ENCODE data around the gene KIF12. TPM values are rescaled to one million over a fixed set of nuclear protein-coding genes. Genes with fewer than 3 reads are reported as not detected.

KIF12 gene
- total and polyA plus RNA-seq, 4 donors = 0.47 to 6.7 (median 4.8) TPM

DNA sequence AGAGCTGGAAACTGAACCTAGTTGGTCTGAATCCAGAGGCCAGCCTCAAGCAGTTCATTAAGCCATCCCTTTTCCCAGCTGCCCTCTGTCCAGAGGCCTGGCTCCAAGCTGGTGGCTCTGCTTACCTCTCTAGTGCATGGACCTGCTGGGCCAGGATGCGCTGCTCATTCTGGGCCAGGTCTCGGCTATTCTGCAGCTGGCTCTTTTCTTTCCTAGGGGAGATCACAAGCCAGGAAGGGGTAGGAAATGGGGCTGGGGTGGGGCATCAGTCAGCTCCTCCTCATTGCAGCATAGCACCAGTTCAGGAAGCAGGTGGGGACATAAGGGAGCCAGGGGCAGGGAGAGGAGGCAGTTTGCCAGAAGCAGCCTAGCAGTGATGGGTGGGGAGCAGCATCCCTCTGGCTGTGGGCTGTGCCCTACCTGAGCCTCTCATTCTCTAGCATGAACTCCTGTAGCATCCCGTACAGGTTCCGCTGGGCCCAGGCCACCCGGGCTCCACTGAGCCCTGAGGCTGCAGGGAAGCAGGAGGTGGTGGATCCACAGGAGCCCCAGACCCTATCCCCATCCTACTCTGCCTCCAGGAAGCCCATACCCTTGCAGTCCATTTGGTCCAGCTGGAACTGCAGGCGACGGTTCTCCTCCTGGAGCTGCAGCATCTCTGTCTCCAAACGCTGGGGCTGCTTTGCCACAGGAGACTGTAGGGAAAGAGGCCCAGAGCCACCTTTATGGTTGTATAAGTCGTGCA lies 5.2 kb downstream of the KIF12 start:
- 91 to 94% methylated on average over 9 of the region's 9 CpGs for WGBS, 2 donors
- Histone ChIP-seq H3K4me1 (ENCODE audit: control insufficient read depth in 5 of 5, insufficient read depth in 5 of 5, low read length in 5 of 5) (peaks cover 0 to 9% (median 3%) of the 10 kb centered on the region in 5 donors), H3K4me3 (no peak overlapping the region), H3K36me3 (ENCODE audit: control insufficient read depth in 4 of 4, insufficient read depth in 4 of 4, low read length in 4 of 4) (peaks cover 0 to 4% (median 0%) of the 10 kb centered on the region in 4 donors), H3K27ac (ENCODE audit: low read depth in 1 of 2, low read length in 1 of 2) (no peak overlapping the region), H3K27me3 (ENCODE audit: control insufficient read depth in 3 of 3, insufficient read depth in 3 of 3, low read length in 2 of 3) (peaks cover 0 to 2% (median 2%) of the 10 kb centered on the region in 3 donors), H3K9ac (ENCODE audit: insufficient read depth in 1 of 2, low read length in 2 of 2) (no peak overlapping the region), H3K9me3 (ENCODE audit: control insufficient read depth in 4 of 4, insufficient read depth in 3 of 4, low read length in 3 of 4) (no peaks in the 10 kb centered on the region)
- TF ChIP-seq, protein P1, sequence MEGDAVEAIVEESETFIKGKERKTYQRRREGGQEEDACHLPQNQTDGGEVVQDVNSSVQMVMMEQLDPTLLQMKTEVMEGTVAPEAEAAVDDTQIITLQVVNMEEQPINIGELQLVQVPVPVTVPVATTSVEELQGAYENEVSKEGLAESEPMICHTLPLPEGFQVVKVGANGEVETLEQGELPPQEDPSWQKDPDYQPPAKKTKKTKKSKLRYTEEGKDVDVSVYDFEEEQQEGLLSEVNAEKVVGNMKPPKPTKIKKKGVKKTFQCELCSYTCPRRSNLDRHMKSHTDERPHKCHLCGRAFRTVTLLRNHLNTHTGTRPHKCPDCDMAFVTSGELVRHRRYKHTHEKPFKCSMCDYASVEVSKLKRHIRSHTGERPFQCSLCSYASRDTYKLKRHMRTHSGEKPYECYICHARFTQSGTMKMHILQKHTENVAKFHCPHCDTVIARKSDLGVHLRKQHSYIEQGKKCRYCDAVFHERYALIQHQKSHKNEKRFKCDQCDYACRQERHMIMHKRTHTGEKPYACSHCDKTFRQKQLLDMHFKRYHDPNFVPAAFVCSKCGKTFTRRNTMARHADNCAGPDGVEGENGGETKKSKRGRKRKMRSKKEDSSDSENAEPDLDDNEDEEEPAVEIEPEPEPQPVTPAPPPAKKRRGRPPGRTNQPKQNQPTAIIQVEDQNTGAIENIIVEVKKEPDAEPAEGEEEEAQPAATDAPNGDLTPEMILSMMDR (IDR thresholded peaks at IDR 0.05; ENCODE audit: control extremely low read depth, extremely low read depth) = no peak
- ATAC-seq (ENCODE audit: insufficient read depth, low FRiP score) (no peak), DNase-seq (no peak)

DNA sequence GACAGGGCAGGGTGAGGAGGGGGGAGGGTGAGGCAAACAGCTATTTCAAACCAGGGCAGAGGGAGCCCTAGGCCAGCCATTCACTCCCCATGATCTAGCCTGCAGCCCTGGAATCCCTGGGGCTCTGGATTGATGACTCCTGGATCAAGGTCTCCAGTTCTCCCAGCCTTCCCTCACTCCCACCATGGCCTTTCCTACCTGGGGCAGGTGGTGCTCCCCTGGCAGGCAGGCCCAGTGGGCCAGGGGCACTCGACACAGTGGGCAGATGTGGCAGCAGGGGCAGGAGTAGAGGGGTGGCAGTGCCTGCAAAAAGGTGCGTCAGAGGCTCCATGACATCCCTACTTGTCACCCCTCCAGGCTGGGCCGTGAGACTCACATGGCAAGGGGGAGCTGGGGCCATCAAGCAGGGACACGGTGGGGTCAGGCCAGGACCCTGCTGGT lies 6.0 kb downstream of the KIF12 start:
- no peaks in the 10 kb centered on the region for H3K9me3 ChIP-seq (ENCODE audit: control insufficient read depth in 4 of 4, insufficient read depth in 3 of 4, low read length in 3 of 4)
- no peak overlapping the region for H3K4me3 ChIP-seq
- no peak for ATAC-seq (ENCODE audit: insufficient read depth, low FRiP score)
- peaks cover 0 to 5% (median 0%) of the 10 kb centered on the region in 5 donors for H3K4me1 ChIP-seq (ENCODE audit: control insufficient read depth in 5 of 5, insufficient read depth in 5 of 5, low read length in 5 of 5)
- peaks cover 0 to 4% (median 0%) of the 10 kb centered on the region in 4 donors for H3K36me3 ChIP-seq (ENCODE audit: control insufficient read depth in 4 of 4, insufficient read depth in 4 of 4, low read length in 4 of 4)
- WGBS, 2 donors = 87 to 98% methylated on average over 4 of the region's 4 CpGs
- TF ChIP-seq, protein P1 (IDR thresholded peaks at IDR 0.05; ENCODE audit: control extremely low read depth, extremely low read depth) = no peak
- H3K27ac ChIP-seq (ENCODE audit: low read depth in 1 of 2, low read length in 1 of 2) = no peak overlapping the region
- H3K27me3 ChIP-seq (ENCODE audit: control insufficient read depth in 3 of 3, insufficient read depth in 3 of 3, low read length in 2 of 3) = no peaks in the 10 kb centered on the region
- no peak overlapping the region for H3K9ac ChIP-seq (ENCODE audit: insufficient read depth in 1 of 2, low read length in 2 of 2)
- no peak for DNase-seq

DNA sequence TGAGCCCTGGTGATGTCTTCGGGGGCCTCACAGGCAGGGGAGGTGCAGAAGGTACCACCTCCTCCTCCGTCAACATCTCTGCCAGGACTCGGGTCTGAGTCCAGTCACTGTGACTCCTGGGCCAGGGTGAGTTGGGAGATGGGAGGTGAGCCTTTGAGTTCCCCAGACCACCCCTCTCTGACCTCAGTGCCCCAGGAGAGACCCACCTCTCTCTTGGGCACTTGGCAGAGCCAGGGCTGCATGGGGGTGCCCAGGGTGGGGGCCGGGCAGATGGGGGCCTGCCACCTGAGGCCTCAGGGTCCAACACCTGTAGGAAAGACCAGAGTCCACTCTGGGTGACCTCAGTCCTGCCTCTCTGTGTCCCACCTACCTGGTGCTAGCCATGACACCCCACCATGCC lies 6.8 kb downstream of the KIF12 start:
- H3K27me3 ChIP-seq (ENCODE audit: control insufficient read depth in 3 of 3, insufficient read depth in 3 of 3, low read length in 2 of 3) = no peaks in the 10 kb centered on the region
- no peak for ATAC-seq (ENCODE audit: insufficient read depth, low FRiP score)
- no peak overlapping the region for H3K9ac ChIP-seq (ENCODE audit: insufficient read depth in 1 of 2, low read length in 2 of 2)
- no peak overlapping the region for H3K27ac ChIP-seq (ENCODE audit: low read depth in 1 of 2, low read length in 1 of 2)
- 89 to 96% methylated on average over 4 of the region's 4 CpGs for WGBS, 2 donors
- H3K4me1 ChIP-seq (ENCODE audit: control insufficient read depth in 5 of 5, insufficient read depth in 5 of 5, low read length in 5 of 5) = peaks cover 0 to 5% (median 0%) of the 10 kb centered on the region in 5 donors
- no peaks in the 10 kb centered on the region for H3K9me3 ChIP-seq (ENCODE audit: control insufficient read depth in 4 of 4, insufficient read depth in 3 of 4, low read length in 3 of 4)
- H3K36me3 ChIP-seq (ENCODE audit: control insufficient read depth in 4 of 4, insufficient read depth in 4 of 4, low read length in 4 of 4) = peaks cover 0 to 4% (median 0%) of the 10 kb centered on the region in 4 donors
- H3K4me3 ChIP-seq = no peak overlapping the region
- no peak for DNase-seq
- TF ChIP-seq, protein P1 (IDR thresholded peaks at IDR 0.05; ENCODE audit: control extremely low read depth, extremely low read depth) = no peak
